ENCODE data around the gene P2RY13.

P2RY13 gene

DNA sequence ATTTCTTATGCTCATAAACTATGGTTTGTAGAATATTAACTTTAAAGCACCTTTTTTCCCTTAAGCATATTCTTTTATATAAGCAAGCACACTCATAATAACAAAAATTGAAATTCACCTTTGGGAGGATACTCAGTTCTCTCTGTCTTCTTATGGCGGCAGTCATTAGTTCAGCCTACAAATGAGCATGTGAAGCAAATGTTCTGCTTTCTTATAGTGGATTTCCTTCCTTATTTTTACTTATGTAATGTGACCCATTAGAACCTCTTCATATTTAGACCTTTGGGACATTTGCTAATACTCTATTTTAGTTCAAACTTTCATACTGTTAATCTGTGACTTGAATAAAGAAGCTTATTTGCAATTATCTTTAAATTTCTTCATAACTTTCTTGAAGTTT, at the start of gene P2RY13:
Gene P2RY13, minus strand, starts transcription at position 187 of the 400 bp plus-strand sequence. Its CDS starts 21 bp downstream, at position 166.
- TF ChIP-seq GATA1 (IDR thresholded peaks at IDR 0.05; ENCODE audit: low read depth, low read length) (no peak), POLR2A (IDR thresholded peaks at IDR 0.05; ENCODE audit: low read length) (no peak)
- no peak for DNase-seq

DNA sequence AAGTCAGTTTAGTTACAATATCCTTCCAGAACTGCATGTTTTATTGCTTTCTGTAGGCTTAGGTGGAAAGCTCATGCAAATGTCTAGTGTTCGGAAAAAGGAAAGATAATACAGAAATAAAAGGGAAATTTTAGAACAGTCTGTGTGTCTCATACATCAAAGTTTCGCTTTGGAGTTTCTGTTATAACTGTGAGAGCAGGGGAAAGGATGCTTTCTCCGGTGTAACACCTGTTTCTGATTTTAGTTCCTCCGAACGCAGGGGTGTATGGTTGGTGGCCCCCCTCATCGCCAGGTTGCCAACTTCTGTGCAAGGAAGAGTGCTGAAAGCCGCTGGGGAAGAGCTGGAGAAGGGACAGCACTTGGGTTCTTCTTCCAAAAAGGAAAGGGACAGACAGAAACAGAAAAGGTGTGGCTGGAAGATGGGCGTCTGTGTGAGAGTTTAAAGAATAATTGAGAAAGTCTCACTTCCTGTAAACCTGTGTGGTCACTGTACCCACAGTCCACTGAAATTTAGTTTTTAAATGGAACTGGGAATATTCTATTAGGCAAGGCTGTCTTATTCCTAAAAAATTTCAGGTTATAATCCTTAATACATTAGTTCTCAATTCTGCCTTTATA, 48.5 kb upstream of the P2RY13 start:
- TF ChIP-seq POLR2A (IDR thresholded peaks at IDR 0.05; ENCODE audit: low read length) (no peak), GATA1 (IDR thresholded peaks at IDR 0.05; ENCODE audit: low read depth, low read length) (no peak)
- DNase-seq = no peak

GRCh38 chr3:151372063-151372820, 42.9 kb upstream of the P2RY13 start:
- no peak for DNase-seq
- TF ChIP-seq GATA1 (IDR thresholded peaks at IDR 0.05; ENCODE audit: low read depth, low read length) (no peak), POLR2A (IDR thresholded peaks at IDR 0.05; ENCODE audit: low read length) (no peak)

DNA sequence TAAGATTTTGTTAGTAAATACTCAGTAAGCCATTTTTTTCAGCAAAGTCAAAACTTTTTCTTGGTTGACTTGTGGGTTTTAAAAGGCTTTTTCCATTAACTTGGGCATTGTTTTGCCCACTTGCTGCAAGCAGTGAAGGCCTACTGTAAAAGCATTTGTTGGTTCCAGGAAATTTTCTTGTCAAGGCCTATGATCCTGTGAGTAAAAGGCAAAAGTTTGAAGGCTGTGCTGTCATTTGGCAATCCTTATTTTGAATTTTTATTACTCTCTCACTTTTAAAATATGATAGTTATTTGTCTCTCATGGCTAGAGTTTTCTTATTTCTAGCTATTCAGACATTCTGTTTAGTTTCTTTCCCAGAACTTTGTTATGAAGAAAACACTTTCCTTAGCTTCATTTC, 42.2 kb upstream of the P2RY13 start:
- DNase-seq = no peak

GRCh38 chr3:151367448-151367847, 38.1 kb upstream of the P2RY13 start:
- TF ChIP-seq GATA1 (IDR thresholded peaks at IDR 0.05; ENCODE audit: low read depth, low read length) = no peak
- no peak for TF ChIP-seq POLR2A (IDR thresholded peaks at IDR 0.05; ENCODE audit: low read length)
- no peak for DNase-seq

More for the DNA sequence above, 42.2 kb upstream of the P2RY13 start:
- TF ChIP-seq POLR2A (IDR thresholded peaks at IDR 0.05; ENCODE audit: low read length) (no peak), GATA1 (IDR thresholded peaks at IDR 0.05; ENCODE audit: low read depth, low read length) (no peak)

GRCh38 chr3:151366993-151367392, 37.6 kb upstream of the P2RY13 start:
- TF ChIP-seq POLR2A (IDR thresholded peaks at IDR 0.05; ENCODE audit: low read length) (no peak), GATA1 (IDR thresholded peaks at IDR 0.05; ENCODE audit: low read depth, low read length) (no peak)
- DNase-seq = no peak

DNA sequence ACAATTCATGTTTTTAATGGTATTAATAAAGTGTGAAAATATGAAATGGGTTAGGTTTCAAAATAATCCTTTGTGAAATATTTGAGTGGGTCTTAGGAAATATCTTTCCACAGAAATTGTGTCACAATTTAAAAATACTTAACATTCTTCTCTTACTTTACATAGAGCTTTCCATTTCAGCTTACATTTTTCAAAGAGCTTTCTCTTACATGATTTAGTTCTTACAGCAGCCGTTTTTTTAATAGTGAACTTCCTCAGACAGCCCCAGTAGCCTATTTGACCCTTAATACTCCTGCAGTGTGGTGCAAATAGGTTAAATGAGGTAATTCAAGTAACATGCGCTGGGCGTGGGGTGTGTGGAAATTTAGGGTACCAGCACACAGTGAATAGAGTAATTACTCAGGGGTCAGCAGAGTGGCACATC, 33.4 kb upstream of the P2RY13 start:
- no peak for TF ChIP-seq GATA1 (IDR thresholded peaks at IDR 0.05; ENCODE audit: low read depth, low read length)
- TF ChIP-seq POLR2A (IDR thresholded peaks at IDR 0.05; ENCODE audit: low read length) = no peak

GRCh38 chr3:151357463-151357850, 28.1 kb upstream of the P2RY13 start:
- TF ChIP-seq POLR2A (IDR thresholded peaks at IDR 0.05; ENCODE audit: low read length) (no peak), GATA1 (IDR thresholded peaks at IDR 0.05; ENCODE audit: low read depth, low read length) (no peak)

More for the DNA sequence above, 33.4 kb upstream of the P2RY13 start:
- DNase-seq = no peak

DNA sequence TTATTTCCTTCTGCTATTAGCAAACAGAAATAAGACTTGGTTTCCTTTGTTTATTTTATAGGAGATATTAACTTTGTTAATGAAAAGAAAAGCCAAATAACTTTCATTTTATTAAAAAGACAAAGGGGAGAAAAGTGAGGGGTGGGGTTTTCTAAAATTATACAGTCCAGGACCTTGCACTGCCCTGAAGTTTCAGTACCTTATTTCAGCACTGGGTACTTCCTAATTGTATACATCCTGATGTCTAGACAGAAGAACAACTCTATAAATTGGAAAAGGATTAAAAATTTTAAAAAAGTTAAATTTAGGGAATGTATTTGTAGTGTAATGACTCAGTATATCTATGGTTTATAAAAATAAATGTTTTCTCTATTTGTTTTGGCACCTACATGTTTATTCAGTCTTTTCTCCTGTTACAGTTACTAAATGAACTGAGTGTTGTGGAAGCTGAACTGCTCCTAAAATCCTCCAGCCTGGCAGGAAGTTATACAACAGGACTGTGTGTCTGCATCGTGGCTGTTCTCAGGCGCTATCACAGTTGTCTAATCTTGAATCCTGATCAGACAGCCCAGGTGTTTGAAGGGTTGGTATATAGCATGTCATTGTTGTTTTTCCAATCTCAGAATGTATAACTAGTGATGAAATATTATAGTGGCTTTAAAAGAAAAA, 27.6 kb upstream of the P2RY13 start:
- TF ChIP-seq GATA1 (IDR thresholded peaks at IDR 0.05; ENCODE audit: low read depth, low read length) = no peak
- TF ChIP-seq POLR2A (IDR thresholded peaks at IDR 0.05; ENCODE audit: low read length) = no peak
- no peak for DNase-seq

More at GRCh38 chr3:151357463-151357850, 28.1 kb upstream of the P2RY13 start:
- DNase-seq = no peak

GRCh38 chr3:151351648-151352047, 22.3 kb upstream of the P2RY13 start:
- DNase-seq = no peak
- TF ChIP-seq GATA1 (IDR thresholded peaks at IDR 0.05; ENCODE audit: low read depth, low read length) = no peak
- TF ChIP-seq POLR2A (IDR thresholded peaks at IDR 0.05; ENCODE audit: low read length) = no peak

DNA sequence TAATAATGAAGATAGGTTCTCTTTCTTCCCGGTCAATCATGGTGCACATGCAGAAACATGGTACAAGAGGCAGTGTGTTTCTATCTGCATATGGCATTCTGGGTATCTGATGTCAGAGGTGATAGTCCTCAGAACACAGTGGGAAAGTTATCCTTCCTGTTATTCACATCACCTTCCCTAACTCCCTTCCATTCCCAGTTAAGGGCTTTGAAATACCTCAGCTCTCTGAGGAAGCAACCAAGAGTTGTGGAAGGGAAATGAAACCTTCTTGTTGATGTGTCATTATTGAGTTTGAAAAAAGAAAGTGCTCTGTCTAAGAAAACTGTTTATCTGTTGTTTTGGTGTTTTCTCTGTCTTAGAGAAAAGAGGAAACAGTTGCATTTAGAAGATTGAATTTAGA, 21.9 kb upstream of the P2RY13 start:
- TF ChIP-seq GATA1 (IDR thresholded peaks at IDR 0.05; ENCODE audit: low read depth, low read length) (no peak), POLR2A (IDR thresholded peaks at IDR 0.05; ENCODE audit: low read length) (no peak)
- DNase-seq = no peak

DNA sequence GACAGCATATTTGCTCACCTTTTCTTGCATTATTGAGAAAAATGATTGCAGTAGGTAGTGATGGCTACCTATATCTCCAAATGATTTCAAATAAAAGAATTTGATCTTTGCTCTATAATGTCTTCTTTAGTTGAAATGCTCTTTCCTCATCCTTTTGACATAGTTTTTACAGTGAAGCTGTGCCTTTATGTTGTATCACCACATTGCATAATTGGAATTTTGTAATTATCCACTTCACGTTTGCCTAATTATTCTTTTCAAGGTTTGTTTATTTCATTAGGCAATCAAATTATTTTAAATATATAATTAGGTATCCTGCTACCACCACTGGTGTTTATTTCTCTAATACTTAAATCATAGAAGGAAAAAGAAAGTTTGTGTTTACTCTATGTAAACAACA, 21.3 kb upstream of the P2RY13 start:
- no peak for TF ChIP-seq GATA1 (IDR thresholded peaks at IDR 0.05; ENCODE audit: low read depth, low read length)
- no peak for TF ChIP-seq POLR2A (IDR thresholded peaks at IDR 0.05; ENCODE audit: low read length)
- no peak for DNase-seq

GRCh38 chr3:151347432-151347831, 18.1 kb upstream of the P2RY13 start:
- DNase-seq = no peak
- TF ChIP-seq POLR2A (IDR thresholded peaks at IDR 0.05; ENCODE audit: low read length) = no peak
- no peak for TF ChIP-seq GATA1 (IDR thresholded peaks at IDR 0.05; ENCODE audit: low read depth, low read length)

GRCh38 chr3:151346292-151346691, 16.9 kb upstream of the P2RY13 start:
- DNase-seq = no peak
- TF ChIP-seq POLR2A (IDR thresholded peaks at IDR 0.05; ENCODE audit: low read length) (no peak), GATA1 (IDR thresholded peaks at IDR 0.05; ENCODE audit: low read depth, low read length) (no peak)

Measured in erythroblast (primary cell).